Activated CD4-positive, alpha-beta memory T cell treated with anti-CD3 and anti-CD28 coated beads for 36 hours (primary cell): ENCODE results near the gene GAL. TPM values are rescaled to one million over a fixed set of nuclear protein-coding genes. Genes with fewer than 3 reads are reported as not detected.
A peak's percentile ranks its signal among the peaks of the same experiment; 100 is the strongest.
"Not testable (repeated sequence)": the region's sequence is repeated elsewhere in the genome, so short reads cannot be mapped to it uniquely, and the experiment has no call there.

Experiments used
- CTCF ChIA-PET: fragments of 350-600 bp; sonication (Branson Sonifier 250); formaldehyde crosslinking; loops from one replicate; lab custom pipeline; 2021; ENCODE audit warnings: antibody characterized with exemption, inconsistent platforms; lab: Charles Lee
- POLR2A ChIA-PET: fragments of 350-600 bp; sonication (Branson Sonifier 250); formaldehyde crosslinking; loops from one replicate; lab custom pipeline; 2021; ENCODE audit warnings: antibody characterized with exemption; lab: Charles Lee
- DNase-seq: peaks from one replicate; pipeline ENCODE4 v3.0.0-alpha.2; 2020
- H3K27ac Mint-ChIP-seq: one replicate; pipeline ENCODE4 v1.8.0; 2021; ENCODE audit warnings: mixed read lengths
- H3K27me3 Mint-ChIP-seq: one replicate; pipeline ENCODE4 v1.8.0; 2021; ENCODE audit warnings: mixed read lengths
- H3K36me3 Mint-ChIP-seq: one replicate; pipeline ENCODE4 v1.8.0; 2021; ENCODE audit warnings: mixed read lengths
- H3K4me1 Mint-ChIP-seq: one replicate; pipeline ENCODE4 v1.8.0; 2021; ENCODE audit warnings: low read depth, mixed read lengths
- H3K4me3 Mint-ChIP-seq: one replicate; pipeline ENCODE4 v1.8.0; 2021; ENCODE audit warnings: mild to moderate bottlenecking, mixed read lengths
- H3K9me3 Mint-ChIP-seq: one replicate; pipeline ENCODE4 v1.8.0; 2021; ENCODE audit warnings: mixed read lengths
- intact Hi-C: fragments of 100-400 bp; cut with micrococcal nuclease; formaldehyde crosslinking; loops from one replicate; pipeline ENCODE4 v1.15.1; 2023
- total RNA-seq, 2 experiments: library from RNA; stranded (reverse); gene quantifications; one replicate each; pipeline ENCODE4 v1.2.3, GENCODE V29; 2021

The GAL gene
- total RNA-seq: 1 to 10 TPM in 1 of 2 experiments, under 1 TPM in 1; 0.97 to 1.3 TPM

- ChIA-PET CTCF (no interaction called here), POLR2A (no interaction called here)
Measured at GRCh38 chr11:68684385-68685356, at the start of gene GAL. TSS of gene GAL (plus strand) at chr11:68684544. CDS start at chr11:68684924, 380 bp downstream.

GRCh38 chr11:68634606-68635005, 49.7 kb upstream of the GAL start:
- DNase-seq, H3K4me1 Mint-ChIP-seq, H3K36me3 Mint-ChIP-seq, H3K27me3 Mint-ChIP-seq, CTCF ChIA-PET, POLR2A ChIA-PET, H3K4me3 Mint-ChIP-seq, H3K27ac Mint-ChIP-seq, intact Hi-C loops, H3K9me3 Mint-ChIP-seq: not testable (repeated sequence)

More at GRCh38 chr11:68684385-68685356, at the start of gene GAL:
- H3K4me1 Mint-ChIP-seq: peaks cover under 1% of the 10 kb centered on the region
- intact Hi-C loops: no loop called here
- H3K36me3 Mint-ChIP-seq: no peaks in the 10 kb centered on the region
- H3K27me3 Mint-ChIP-seq: peaks cover 39% of the 10 kb centered on the region
- DNase-seq: peak; percentile 22
- H3K9me3 Mint-ChIP-seq: no peaks in the 10 kb centered on the region
- H3K27ac Mint-ChIP-seq: no peak within 1 kb of the TSS
- H3K4me3 Mint-ChIP-seq: peak within 1 kb of the TSS; percentile 26

DNA sequence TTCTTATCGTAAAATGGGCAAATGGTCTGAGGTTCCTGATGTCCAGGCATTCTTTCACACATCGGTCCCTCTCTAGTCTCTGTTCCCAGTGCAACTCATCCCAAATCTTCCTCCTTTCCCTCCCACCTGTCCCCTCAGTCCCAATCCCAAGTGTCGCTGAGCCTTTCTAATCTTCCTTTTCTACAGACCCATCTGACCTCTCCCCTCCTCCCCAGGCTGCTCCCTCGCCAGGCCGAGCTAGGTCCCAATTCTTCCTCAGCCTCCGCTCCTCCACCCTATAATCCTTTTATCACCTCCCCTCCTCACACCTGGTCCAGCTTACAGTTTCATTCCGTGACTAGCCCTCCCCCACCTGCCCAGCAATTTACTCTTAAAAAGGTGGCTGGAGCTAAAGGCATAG, 49.2 kb upstream of the GAL start:
- H3K4me3 Mint-ChIP-seq, intact Hi-C loops, DNase-seq, H3K27me3 Mint-ChIP-seq, H3K4me1 Mint-ChIP-seq, H3K27ac Mint-ChIP-seq, POLR2A ChIA-PET, H3K9me3 Mint-ChIP-seq, CTCF ChIA-PET, H3K36me3 Mint-ChIP-seq: not testable (repeated sequence)

GRCh38 chr11:68635883-68636282, 48.5 kb upstream of the GAL start:
- H3K36me3 Mint-ChIP-seq, CTCF ChIA-PET, H3K9me3 Mint-ChIP-seq, H3K27ac Mint-ChIP-seq, H3K4me3 Mint-ChIP-seq, intact Hi-C loops, DNase-seq, POLR2A ChIA-PET, H3K4me1 Mint-ChIP-seq: not testable (repeated sequence)
- H3K27me3 Mint-ChIP-seq: peaks cover 12% of the 10 kb centered on the region

DNA sequence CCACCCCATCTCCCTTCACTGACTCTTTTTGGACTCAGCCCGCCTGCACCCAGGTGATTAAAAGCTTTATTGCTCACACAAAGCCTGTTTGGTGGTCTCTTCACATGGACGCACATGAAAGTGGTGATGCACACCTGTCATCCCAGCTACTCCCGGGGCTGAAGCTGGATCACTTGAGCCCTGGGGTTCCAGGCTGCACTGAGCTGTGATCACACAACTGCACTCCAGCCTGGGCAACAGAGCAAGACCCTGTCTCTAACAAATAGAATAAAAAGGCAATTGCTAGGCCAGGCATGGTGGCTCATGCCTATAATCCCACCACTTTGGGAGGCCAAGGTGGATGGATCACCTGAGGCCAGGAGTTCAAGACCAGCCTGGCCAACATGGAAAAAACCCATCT, 45.0 kb upstream of the GAL start:
- intact Hi-C loops: not testable (repeated sequence)

DNA sequence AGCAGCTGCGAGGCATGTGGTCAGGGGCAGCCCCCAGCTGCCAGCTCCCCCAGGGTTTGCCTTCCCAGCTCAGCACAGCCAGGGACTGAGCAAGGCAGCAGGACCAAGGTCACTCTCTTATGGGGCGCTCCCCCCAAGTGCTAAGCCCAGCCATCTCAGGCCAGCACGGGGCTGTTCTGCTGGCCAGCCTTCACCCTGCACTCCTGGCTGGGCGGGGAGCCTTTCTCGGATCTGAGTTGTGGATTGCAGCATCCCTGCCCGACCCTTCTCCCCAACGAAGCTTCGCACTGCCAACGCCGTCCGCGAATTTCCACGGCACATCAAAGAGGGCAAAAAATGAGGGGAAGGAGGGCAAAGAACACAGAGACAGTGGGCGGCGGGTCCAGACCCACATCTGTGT, 42.5 kb upstream of the GAL start:
- H3K27ac Mint-ChIP-seq: no peak overlapping the region
- POLR2A ChIA-PET: no interaction called here
- intact Hi-C loops: no loop called here
- DNase-seq: no peak
- CTCF ChIA-PET: no interaction called here
- H3K4me1 Mint-ChIP-seq: no peaks in the 10 kb centered on the region
- H3K4me3 Mint-ChIP-seq: no peak overlapping the region
- no peaks in the 10 kb centered on the region for H3K36me3 Mint-ChIP-seq
- H3K9me3 Mint-ChIP-seq: peaks cover 8% of the 10 kb centered on the region
- H3K27me3 Mint-ChIP-seq: peaks cover 2% of the 10 kb centered on the region

More for the DNA sequence above, 45.0 kb upstream of the GAL start:
- H3K27ac Mint-ChIP-seq, H3K36me3 Mint-ChIP-seq, POLR2A ChIA-PET, CTCF ChIA-PET, H3K9me3 Mint-ChIP-seq, DNase-seq, H3K4me3 Mint-ChIP-seq, H3K4me1 Mint-ChIP-seq: not testable (repeated sequence)
- H3K27me3 Mint-ChIP-seq: peaks cover 10% of the 10 kb centered on the region

DNA sequence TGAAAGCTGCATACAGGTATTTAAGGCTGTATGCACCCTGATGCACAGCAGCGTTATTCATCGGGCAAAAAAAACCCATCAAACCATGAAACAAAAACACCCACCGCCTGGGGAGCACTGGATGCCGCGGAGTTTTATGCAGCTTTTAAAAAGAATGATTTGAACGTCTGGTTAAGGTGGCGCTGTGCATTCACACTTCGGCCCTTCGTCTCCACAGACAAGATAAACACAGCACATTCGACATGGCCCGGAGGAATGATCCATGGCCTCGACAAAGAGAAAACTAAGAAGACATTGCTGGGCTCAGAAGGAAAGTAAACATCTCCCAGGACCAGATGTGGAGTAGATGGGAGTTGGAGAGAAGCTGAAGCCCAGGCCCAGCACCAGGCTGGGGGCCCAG, 40.8 kb upstream of the GAL start:
- H3K9me3 Mint-ChIP-seq: peaks cover 17% of the 10 kb centered on the region
- no peak for DNase-seq
- H3K27ac Mint-ChIP-seq: no peak overlapping the region
- CTCF ChIA-PET: interaction anchor here (0.7 to 1.2 kb wide), 2 partner anchors 48 to 361 kb away, joined by 3 read pairs; no protein-coding TSS in a partner anchor
- POLR2A ChIA-PET: no interaction called here
- no peaks in the 10 kb centered on the region for H3K36me3 Mint-ChIP-seq
- H3K27me3 Mint-ChIP-seq: peaks cover 9% of the 10 kb centered on the region
- no peaks in the 10 kb centered on the region for H3K4me1 Mint-ChIP-seq
- intact Hi-C loops: no loop called here
- no peak overlapping the region for H3K4me3 Mint-ChIP-seq

DNA sequence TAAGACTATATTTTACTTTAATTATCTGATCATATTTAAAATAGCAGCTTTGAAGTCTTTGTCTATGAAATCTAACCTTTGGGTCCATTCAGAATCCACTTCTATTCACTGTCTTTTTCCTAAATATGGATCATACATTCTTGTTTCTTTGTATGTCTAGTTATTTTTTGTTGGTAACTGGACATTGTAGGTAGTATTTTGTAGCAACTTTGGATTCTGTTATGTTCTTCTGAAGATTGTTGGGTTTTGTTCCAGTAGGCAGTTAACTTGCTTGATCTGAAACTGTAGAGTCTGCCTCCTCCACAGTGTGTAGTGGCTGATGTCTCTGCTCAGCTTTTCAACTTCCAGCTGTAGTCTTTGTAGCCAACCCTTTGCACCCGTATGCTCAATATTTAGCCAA, 37.5 kb upstream of the GAL start:
- Mint-ChIP-seq H3K9me3 (peaks cover 17% of the 10 kb centered on the region), H3K4me3 (no peak overlapping the region), H3K27ac (no peak overlapping the region), H3K27me3 (peaks cover 15% of the 10 kb centered on the region), H3K36me3 (no peaks in the 10 kb centered on the region), H3K4me1 (no peaks in the 10 kb centered on the region)
- intact Hi-C loops: no loop called here
- ChIA-PET CTCF (no interaction called here), POLR2A (no interaction called here)
- DNase-seq: no peak

DNA sequence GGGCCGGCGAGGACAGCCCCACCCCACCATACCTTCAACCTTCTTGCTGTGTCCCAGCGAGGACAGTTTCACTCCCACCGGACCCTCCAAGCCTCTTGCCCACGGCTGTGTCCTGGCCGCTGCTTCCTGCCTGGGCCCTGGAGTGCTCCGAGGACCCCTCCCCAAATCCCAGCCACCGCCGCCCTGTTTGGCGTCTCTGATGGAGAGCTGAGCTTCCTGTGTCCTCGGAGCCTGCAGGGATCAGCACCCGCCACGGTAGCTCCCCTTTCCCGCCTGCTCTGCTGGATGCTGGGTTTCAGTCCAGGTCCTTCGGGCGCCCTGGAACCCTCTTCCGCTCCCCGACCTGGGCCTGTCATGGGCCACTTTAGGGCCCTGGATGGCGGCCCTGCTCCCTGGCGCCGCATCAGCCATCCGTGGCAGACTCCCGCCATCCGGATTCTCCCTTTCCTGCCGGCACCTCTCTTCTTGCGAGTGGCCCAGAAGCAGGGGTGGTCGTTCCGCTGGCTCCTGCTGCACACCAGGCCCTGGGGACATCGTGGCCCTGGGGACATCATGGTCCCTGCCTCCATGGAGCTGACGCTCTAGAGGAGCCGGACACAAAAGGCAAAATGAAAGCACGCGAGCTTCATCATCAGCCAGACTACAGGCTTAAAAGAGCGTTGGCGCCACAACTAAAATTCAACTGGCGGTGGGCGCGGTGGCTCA, 34.3 kb upstream of the GAL start:
- POLR2A ChIA-PET: no interaction called here
- no peak overlapping the region for H3K4me3 Mint-ChIP-seq

DNA sequence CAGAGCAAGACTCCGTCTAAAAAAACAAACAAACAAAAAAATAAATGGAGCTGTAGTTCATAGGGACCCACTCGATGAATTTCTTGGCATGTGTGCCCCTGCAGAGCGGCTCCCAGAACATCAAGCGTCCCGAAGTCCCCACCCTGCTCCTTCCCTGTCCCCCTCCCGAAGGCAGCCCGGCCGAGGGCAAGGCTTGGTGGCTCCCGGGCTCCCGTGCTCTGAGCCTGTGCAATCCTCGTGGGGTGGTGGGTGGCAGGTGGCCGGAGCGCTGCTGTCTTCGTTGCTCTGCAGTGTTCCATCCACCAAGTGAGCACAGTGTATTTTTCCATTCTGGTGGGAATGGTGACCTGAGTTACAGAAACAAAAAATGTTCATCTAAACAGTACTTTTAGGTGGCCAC, 33.5 kb upstream of the GAL start:
- H3K9me3 Mint-ChIP-seq: peaks cover 17% of the 10 kb centered on the region
- H3K27ac Mint-ChIP-seq: no peak overlapping the region
- peaks cover 24% of the 10 kb centered on the region for H3K27me3 Mint-ChIP-seq
- no peaks in the 10 kb centered on the region for H3K36me3 Mint-ChIP-seq
- ChIA-PET POLR2A (no interaction called here), CTCF (no interaction called here)
- DNase-seq: no peak
- intact Hi-C loops: no loop called here
- no peaks in the 10 kb centered on the region for H3K4me1 Mint-ChIP-seq
- H3K4me3 Mint-ChIP-seq: no peak overlapping the region

More for the DNA sequence above, 34.3 kb upstream of the GAL start:
- CTCF ChIA-PET: no interaction called here
- Mint-ChIP-seq H3K9me3 (peaks cover 17% of the 10 kb centered on the region), H3K4me1 (no peaks in the 10 kb centered on the region), H3K27ac (no peak overlapping the region), H3K36me3 (no peaks in the 10 kb centered on the region), H3K27me3 (peaks cover 17% of the 10 kb centered on the region)
- DNase-seq: no peak
- intact Hi-C loops: no loop called here

- CTCF ChIA-PET: no interaction called here
- H3K27ac Mint-ChIP-seq: no peak overlapping the region
- H3K27me3 Mint-ChIP-seq: peaks cover 25% of the 10 kb centered on the region
- no peak for DNase-seq
- intact Hi-C loops: no loop called here
- no peak overlapping the region for H3K4me3 Mint-ChIP-seq
- no peaks in the 10 kb centered on the region for H3K4me1 Mint-ChIP-seq
- peaks cover 12% of the 10 kb centered on the region for H3K9me3 Mint-ChIP-seq
- POLR2A ChIA-PET: no interaction called here
- H3K36me3 Mint-ChIP-seq: no peaks in the 10 kb centered on the region
Measured at GRCh38 chr11:68651208-68651984, 32.9 kb upstream of the GAL start.
